Measurements from ENCODE around the gene RCAN2. TPM values are rescaled to one million over a fixed set of nuclear protein-coding genes. Genes with fewer than 3 reads are reported as not detected.

The RCAN2 gene
- total RNA-seq, 2 experiments from 2014 or later: not detected

DNA sequence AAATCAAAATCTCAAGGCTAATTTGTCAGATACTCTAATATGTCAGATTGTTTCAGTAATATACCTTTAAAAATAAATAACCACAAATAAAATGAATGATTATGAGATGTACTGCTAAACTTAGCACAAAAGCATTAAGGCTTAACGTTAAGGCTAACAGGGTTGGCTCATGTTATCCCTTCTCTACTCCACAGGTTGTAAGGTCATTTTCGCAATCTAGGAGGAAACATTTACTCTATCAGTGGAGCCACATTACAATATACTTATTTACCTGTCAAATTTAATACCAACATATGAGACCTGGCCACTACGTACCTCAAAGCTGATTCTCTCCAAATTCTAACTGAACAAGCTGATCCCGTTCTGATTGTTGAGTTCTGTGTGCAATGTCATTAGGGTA is 95.7 kb downstream of the RCAN2 start:
- H3K4me2 ChIP-seq (ENCODE audit: low read length): no peak overlapping the region
- BruUV-seq (replicated peaks): no TSS peak
- TF ChIP-seq CTCF (conservative IDR thresholded peaks at IDR 0.05; ENCODE audit: low read length): no peak
- TF ChIP-seq EZH2phosphoT487 (IDR thresholded peaks at IDR 0.05; ENCODE audit: borderline replicate concordance, low read depth, low read length): no peak
- H3K36me3 ChIP-seq (ENCODE audit: insufficient read depth, low read length): no peaks in the 10 kb centered on the region
- H3K4me3 ChIP-seq (ENCODE audit: low read depth, low read length, poor library complexity, severe bottlenecking): no peak overlapping the region
- H3K4me1 ChIP-seq (ENCODE audit: insufficient read depth, low read length, poor library complexity, severe bottlenecking): no peaks in the 10 kb centered on the region
- no peak overlapping the region for H2AFZ ChIP-seq (ENCODE audit: low read length)
- CTCF ChIA-PET (ENCODE audit: unreplicated experiment): interaction anchor here (0.6 kb wide), 1 partner anchor 925 kb away, joined by 3 read pairs; no protein-coding TSS in a partner anchor
- no peak for DNase-seq (ENCODE audit: low spot score)
- H3K9me2 ChIP-seq (ENCODE audit: insufficient read depth, low read length): no peaks in the 10 kb centered on the region
- no peaks in the 10 kb centered on the region for H3K9me3 ChIP-seq (ENCODE audit: low read length)
- no peak overlapping the region for H3K27ac ChIP-seq (ENCODE audit: low read depth, low read length, poor library complexity, severe bottlenecking)
- POLR2A ChIA-PET: interaction anchor here (0.9 kb wide), 1 partner anchor 200 kb away, joined by 3 read pairs; no protein-coding TSS in a partner anchor
- intact Hi-C loops (cut with micrococcal nuclease; ENCODE audit: unreplicated experiment): no loop called here
- no peaks in the 10 kb centered on the region for H4K20me1 ChIP-seq (ENCODE audit: insufficient read depth, low read length)
- no peaks in the 10 kb centered on the region for H3K79me2 ChIP-seq (ENCODE audit: insufficient read depth, low read depth, low read length)

DNA sequence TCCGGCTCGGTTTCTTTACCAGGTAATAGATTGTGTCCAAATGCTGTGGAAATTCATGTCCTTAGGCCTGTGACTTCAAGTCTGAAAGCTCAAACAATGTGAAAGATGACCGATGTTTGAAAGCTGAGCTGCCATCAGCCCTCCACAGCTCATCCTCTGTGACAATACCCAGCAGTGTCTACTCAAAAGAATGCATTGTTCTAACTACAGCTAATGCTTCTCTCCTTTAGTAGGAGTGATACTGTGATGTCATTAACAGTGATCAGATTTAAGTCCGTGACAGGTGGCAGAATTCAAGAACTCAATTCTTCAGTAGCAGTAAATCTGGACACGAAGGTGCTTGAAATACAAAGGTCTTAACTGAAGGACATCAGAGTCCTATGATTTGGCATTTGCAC is 97.3 kb downstream of the RCAN2 start:
- Histone ChIP-seq H2AFZ (ENCODE audit: low read length) (no peak overlapping the region), H3K36me3 (ENCODE audit: insufficient read depth, low read length) (no peaks in the 10 kb centered on the region), H3K4me2 (ENCODE audit: low read length) (no peak overlapping the region), H3K4me3 (ENCODE audit: low read depth, low read length, poor library complexity, severe bottlenecking) (no peak overlapping the region), H3K9me3 (ENCODE audit: low read length) (no peaks in the 10 kb centered on the region), H4K20me1 (ENCODE audit: insufficient read depth, low read length) (no peaks in the 10 kb centered on the region), H3K27ac (ENCODE audit: low read depth, low read length, poor library complexity, severe bottlenecking) (no peak overlapping the region), H3K79me2 (ENCODE audit: insufficient read depth, low read depth, low read length) (no peaks in the 10 kb centered on the region), H3K9me2 (ENCODE audit: insufficient read depth, low read length) (no peaks in the 10 kb centered on the region), H3K4me1 (ENCODE audit: insufficient read depth, low read length, poor library complexity, severe bottlenecking) (no peaks in the 10 kb centered on the region)
- BruUV-seq (replicated peaks): no TSS peak
- ChIA-PET POLR2A (interaction anchor here (0.6 to 1.3 kb wide), 2 partner anchors 14 to 292 kb away, joined by 3 to 4 read pairs; no protein-coding TSS in a partner anchor), CTCF (ENCODE audit: unreplicated experiment) (no interaction called here)
- DNase-seq (ENCODE audit: low spot score): no peak
- intact Hi-C loops (cut with micrococcal nuclease; ENCODE audit: unreplicated experiment): no loop called here
- TF ChIP-seq CTCF (conservative IDR thresholded peaks at IDR 0.05; ENCODE audit: low read length) (no peak), EZH2phosphoT487 (IDR thresholded peaks at IDR 0.05; ENCODE audit: borderline replicate concordance, low read depth, low read length) (no peak)

- ChIA-PET CTCF (ENCODE audit: unreplicated experiment) (no interaction called here), POLR2A (interaction anchor here (0.6 to 1.4 kb wide), 5 partner anchors 11 to 361 kb away, joined by 3 to 5 read pairs (median 3); no protein-coding TSS in a partner anchor)
- Histone ChIP-seq H2AFZ (ENCODE audit: low read length) (no peak overlapping the region), H3K27ac (ENCODE audit: low read depth, low read length, poor library complexity, severe bottlenecking) (no peak overlapping the region), H4K20me1 (ENCODE audit: insufficient read depth, low read length) (no peaks in the 10 kb centered on the region), H3K9me2 (ENCODE audit: insufficient read depth, low read length) (no peaks in the 10 kb centered on the region), H3K4me3 (ENCODE audit: low read depth, low read length, poor library complexity, severe bottlenecking) (no peak overlapping the region), H3K4me1 (ENCODE audit: insufficient read depth, low read length, poor library complexity, severe bottlenecking) (no peaks in the 10 kb centered on the region), H3K4me2 (ENCODE audit: low read length) (no peak overlapping the region), H3K36me3 (ENCODE audit: insufficient read depth, low read length) (no peaks in the 10 kb centered on the region), H3K79me2 (ENCODE audit: insufficient read depth, low read depth, low read length) (no peaks in the 10 kb centered on the region), H3K9me3 (ENCODE audit: low read length) (no peaks in the 10 kb centered on the region)
- TF ChIP-seq EZH2phosphoT487 (IDR thresholded peaks at IDR 0.05; ENCODE audit: borderline replicate concordance, low read depth, low read length): no peak
- no TSS peak for BruUV-seq (replicated peaks)
- intact Hi-C loops (cut with micrococcal nuclease; ENCODE audit: unreplicated experiment): no loop called here
- no peak for DNase-seq (ENCODE audit: low spot score)
Observed at GRCh38 chr6:46393161-46393939, 97.9 kb downstream of the RCAN2 start.

Data from OCI-LY7 (cell line).